BE2C (cell line): ENCODE measurements around the gene TMIE.
A peak's percentile ranks its signal among the peaks of the same experiment; 100 is the strongest.
"Not testable (repeated sequence)": the region's sequence is repeated elsewhere in the genome, so short reads cannot be mapped to it uniquely, and the experiment has no call there.

Source experiments
- DNase-seq: peaks from one replicate; pipeline ENCODE4 v3.0.0-alpha.2; 2020
- H3K27me3 ChIP-seq: fragments of 250-450 bp; sonication (Bioruptor Pico); 2 replicates; pipeline ENCODE4 v1.5.1; 2020; ENCODE audit warnings: mild to moderate bottlenecking
- H3K36me3 ChIP-seq: fragments of 250-450 bp; sonication (Bioruptor Pico); 2 replicates; pipeline ENCODE4 v1.5.1; 2020; ENCODE audit warnings: mild to moderate bottlenecking
- H3K4me1 ChIP-seq: fragments of 250-450 bp; sonication (Bioruptor Pico); 2 replicates; pipeline ENCODE4 v1.5.1; 2020
- H3K4me3 ChIP-seq: 2 replicates; pipeline ENCODE4 v1.5.1; 2011; ENCODE audit warnings: low read depth, low read length
- H3K9me3 ChIP-seq: fragments of 250-450 bp; sonication (Bioruptor Pico); 2 replicates; pipeline ENCODE4 v1.5.1; 2020
- TF ChIP-seq, protein P1 (sequence below): IDR thresholded peaks from 2 replicates; pipeline ENCODE4 v1.5.1; 2012; ENCODE audit warnings: mild to moderate bottlenecking, low read depth, low read length

TMIE gene

DNA sequence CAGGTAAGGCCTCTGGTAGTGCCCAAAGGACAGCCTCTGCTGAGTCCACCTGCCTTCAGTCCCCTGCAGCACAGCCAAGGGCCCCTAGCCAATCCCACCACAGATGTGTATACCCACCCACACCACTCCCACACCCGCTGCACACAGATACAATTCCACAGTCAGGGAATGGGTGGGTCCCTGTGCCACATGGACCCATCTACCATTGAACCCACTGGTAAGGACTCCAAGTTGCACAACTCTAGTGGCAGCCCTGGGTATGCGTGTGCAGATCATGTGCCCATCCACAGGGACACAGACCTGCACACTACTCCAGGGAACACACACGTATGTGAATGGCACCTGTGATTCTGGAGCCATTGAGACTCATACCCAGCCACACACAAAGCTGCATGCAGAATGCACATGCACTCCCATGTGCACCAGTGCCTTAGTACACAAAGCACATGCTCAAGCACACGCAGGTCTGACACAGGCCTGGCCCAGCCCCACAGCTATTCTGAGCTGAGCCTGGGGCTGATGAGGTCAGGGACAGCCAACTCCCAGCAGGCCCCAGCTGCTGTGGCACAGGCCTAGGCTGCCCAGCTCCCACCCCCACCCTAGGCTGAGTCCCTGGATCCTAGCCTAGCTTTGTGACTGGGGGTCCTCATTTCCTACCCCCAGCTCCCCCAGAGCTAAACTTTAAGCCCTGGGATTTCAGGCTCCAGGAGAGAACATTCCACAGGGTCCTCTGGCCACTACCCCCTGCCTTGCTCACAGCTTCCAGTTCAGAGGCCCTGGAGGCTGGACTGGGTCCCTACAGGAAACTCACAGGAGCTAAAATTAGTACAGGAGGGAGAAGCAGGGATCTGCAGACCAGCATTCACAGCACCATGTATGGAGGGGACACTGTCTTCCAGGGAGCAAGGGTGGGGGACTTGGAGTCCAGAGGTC, 5.0 kb upstream of the TMIE start:
- Histone ChIP-seq H3K27me3 (no peaks in the 10 kb centered on the region), H3K4me1 (peaks cover 10% of the 10 kb centered on the region), H3K9me3 (no peaks in the 10 kb centered on the region), H3K36me3 (no peaks in the 10 kb centered on the region), H3K4me3 (no peak overlapping the region)
- TF ChIP-seq, protein P1, sequence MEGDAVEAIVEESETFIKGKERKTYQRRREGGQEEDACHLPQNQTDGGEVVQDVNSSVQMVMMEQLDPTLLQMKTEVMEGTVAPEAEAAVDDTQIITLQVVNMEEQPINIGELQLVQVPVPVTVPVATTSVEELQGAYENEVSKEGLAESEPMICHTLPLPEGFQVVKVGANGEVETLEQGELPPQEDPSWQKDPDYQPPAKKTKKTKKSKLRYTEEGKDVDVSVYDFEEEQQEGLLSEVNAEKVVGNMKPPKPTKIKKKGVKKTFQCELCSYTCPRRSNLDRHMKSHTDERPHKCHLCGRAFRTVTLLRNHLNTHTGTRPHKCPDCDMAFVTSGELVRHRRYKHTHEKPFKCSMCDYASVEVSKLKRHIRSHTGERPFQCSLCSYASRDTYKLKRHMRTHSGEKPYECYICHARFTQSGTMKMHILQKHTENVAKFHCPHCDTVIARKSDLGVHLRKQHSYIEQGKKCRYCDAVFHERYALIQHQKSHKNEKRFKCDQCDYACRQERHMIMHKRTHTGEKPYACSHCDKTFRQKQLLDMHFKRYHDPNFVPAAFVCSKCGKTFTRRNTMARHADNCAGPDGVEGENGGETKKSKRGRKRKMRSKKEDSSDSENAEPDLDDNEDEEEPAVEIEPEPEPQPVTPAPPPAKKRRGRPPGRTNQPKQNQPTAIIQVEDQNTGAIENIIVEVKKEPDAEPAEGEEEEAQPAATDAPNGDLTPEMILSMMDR = no peak
- no peak for DNase-seq

DNA sequence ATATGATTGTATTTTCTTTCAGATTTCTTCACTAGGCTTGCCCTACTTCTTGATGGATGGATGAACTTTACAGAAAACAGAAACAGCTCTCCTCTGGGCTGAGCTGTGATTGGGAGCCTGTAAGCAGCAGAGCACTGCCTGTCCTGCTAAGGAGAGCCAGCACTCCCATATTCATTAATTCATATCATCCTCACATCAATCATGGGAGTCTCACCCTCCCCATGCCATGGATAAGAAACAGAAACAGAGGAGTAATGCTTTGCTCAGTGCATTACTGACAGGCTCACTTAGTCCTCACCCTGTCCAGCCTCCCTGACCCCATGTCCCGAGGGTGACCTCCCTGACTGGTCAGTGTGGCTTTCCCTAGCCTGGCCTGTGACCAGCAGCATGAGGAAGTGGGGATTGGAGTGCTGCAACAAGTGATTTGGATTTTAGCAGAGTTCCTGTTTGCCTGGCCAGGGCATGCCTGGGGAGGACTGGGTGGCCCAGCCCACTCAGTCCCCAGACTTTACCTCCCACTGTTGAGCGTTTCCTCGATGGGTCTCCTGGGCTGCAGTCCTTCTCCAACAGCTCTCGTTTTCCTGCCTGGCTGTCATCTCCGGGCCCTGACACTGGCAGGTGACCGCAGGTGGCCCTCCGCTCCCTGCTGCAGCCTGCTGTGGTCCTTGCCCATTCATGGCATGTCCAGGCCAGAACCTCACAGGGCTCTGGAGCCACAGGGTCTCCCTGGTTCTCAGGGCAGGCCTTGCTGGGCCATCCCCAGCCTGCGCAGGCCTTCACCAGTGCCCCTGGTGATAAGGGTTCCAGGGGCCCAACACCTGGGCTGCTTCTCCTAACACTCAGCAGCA, 1.3 kb upstream of the TMIE start:
- no peak overlapping the region for H3K4me3 ChIP-seq
- TF ChIP-seq, protein P1 = no peak
- H3K36me3 ChIP-seq = no peaks in the 10 kb centered on the region
- peaks cover 10% of the 10 kb centered on the region for H3K4me1 ChIP-seq
- no peak for DNase-seq
- H3K27me3 ChIP-seq = no peaks in the 10 kb centered on the region
- no peaks in the 10 kb centered on the region for H3K9me3 ChIP-seq

DNA sequence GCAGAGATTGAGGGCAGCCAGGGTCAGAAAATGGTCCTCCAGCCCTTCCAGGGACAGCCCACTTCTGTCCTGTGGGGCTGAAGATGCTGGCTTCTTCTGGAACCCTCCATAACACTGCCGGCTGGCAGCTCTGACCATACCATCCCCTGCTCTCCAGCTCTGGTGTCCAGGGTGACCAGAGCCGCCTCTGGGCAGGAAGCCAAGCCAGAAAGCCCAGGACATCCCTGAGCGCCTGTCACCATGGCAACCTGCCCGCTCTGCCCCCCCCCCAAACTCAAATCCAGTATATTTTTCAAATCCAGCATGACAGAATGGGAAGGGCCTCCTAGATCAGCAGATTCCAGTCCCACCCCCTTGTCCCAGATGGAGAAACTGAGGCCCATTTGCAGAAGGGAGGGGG, 420 bp upstream of the TMIE start:
- DNase-seq = peak; percentile 72
- peak overlapping the region; percentile 43 for H3K4me3 ChIP-seq
- TF ChIP-seq, protein P1 = no peak

DNA sequence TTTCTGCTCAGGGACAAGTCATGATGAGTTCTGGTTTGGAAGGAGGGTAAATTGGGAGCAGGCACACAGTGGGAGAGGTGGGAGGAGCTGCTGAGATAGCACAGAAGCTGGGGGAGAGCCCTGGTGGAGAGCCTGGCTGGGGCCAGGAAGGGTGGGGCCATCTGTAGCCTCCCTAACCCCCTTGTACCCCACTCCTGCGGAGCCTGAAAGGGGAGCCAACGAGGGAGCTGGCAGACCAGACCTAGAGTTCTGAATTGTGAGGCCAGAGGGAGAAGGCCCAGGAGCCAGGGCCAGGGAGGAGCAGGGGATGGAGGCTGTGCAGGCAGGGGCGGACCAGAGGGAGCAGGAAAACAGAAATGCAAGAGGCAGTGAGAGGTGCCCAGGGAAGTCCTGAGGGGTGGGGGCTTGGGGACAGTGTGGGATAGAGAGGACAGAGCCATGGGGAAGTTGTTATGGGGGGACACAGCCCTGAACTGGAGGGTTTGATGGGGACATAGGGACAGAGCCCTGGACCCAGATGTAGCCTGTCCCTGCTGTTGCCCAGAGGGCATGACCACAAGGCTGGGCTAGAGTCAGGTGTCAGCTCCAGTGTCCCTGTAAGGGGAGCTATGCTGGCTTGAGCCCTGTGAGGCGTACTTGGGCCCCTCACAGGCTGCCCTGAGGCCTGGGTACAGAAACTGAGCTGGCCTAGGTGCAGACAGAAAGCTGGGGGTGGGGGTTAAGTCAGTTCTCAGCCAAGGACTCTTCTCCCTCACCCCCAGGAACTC, 1.2 kb downstream of the TMIE start:
- no peaks in the 10 kb centered on the region for H3K27me3 ChIP-seq
- no peak for DNase-seq
- H3K36me3 ChIP-seq = no peaks in the 10 kb centered on the region
- H3K9me3 ChIP-seq = no peaks in the 10 kb centered on the region
- TF ChIP-seq, protein P1 = no peak
- peaks cover 10% of the 10 kb centered on the region for H3K4me1 ChIP-seq
- no peak overlapping the region; the same call in 1 of the 2 replicates for H3K4me3 ChIP-seq

More for the DNA sequence above, 420 bp upstream of the TMIE start:
- H3K27me3 ChIP-seq = no peaks in the 10 kb centered on the region
- H3K4me1 ChIP-seq = peaks cover 10% of the 10 kb centered on the region
- H3K9me3 ChIP-seq = no peaks in the 10 kb centered on the region
- H3K36me3 ChIP-seq = no peaks in the 10 kb centered on the region

DNA sequence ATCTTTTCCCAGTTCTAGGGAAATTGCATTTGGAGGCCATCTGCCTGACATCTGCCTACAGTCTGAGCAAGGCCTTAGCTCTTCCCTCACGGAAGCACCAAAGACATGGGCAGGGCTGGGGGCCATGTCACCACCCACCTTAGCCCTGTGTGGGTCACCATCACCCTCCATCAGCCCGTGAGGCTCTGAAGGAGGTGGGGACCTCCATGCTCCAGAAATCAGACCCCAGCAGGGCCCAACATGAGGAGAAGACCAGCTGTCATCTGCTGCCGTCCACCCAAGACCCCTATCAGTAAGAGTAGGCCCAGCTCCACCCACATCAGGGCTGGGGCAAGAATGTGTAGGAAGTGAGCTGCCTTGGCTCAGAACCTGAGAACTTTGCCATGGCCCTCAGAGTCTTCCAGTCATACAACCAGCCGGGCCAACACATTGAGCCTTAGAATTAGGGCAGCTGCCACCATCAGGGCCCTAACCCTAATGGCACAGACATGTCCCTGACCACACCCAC, 1.9 kb downstream of the TMIE start:
- Histone ChIP-seq H3K36me3 (no peaks in the 10 kb centered on the region), H3K4me1 (peaks cover 10% of the 10 kb centered on the region), H3K4me3 (no peak overlapping the region), H3K9me3 (no peaks in the 10 kb centered on the region), H3K27me3 (no peaks in the 10 kb centered on the region)
- TF ChIP-seq, protein P1 = no peak
- DNase-seq = no peak

DNA sequence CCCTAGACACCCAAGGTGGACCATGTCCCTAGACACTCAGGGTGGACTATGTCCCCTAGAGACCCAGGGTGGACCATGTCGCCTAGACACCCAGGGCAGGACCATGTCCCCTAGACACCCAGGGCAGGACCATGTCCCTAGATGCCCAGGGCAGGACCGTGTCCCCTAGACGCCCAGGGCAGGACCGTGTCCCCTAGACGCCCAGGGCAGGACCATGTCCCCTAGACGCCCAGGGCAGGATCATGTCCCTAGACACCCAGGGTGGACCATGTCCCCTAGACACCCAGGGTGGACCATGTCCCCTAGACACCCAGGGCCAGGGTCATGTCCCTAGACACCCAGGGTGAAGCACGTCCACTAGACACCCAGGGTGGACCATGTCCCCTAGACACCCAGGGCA, 3.2 kb downstream of the TMIE start:
- DNase-seq, H3K27me3 ChIP-seq, H3K36me3 ChIP-seq, H3K4me3 ChIP-seq, H3K9me3 ChIP-seq: not testable (repeated sequence)
- peaks cover 10% of the 10 kb centered on the region for H3K4me1 ChIP-seq
